T-helper 22 cell (primary cell): ENCODE results near the gene SERHL2.
"Not testable (repeated sequence)": the region's sequence is repeated elsewhere in the genome, so short reads cannot be mapped to it uniquely, and the experiment has no call there.

Experiments used
- DNase-seq: peaks from one replicate; pipeline ENCODE4 v3.0.0-alpha.2; 2020; ENCODE audit warnings: low read depth

SERHL2 gene

DNA sequence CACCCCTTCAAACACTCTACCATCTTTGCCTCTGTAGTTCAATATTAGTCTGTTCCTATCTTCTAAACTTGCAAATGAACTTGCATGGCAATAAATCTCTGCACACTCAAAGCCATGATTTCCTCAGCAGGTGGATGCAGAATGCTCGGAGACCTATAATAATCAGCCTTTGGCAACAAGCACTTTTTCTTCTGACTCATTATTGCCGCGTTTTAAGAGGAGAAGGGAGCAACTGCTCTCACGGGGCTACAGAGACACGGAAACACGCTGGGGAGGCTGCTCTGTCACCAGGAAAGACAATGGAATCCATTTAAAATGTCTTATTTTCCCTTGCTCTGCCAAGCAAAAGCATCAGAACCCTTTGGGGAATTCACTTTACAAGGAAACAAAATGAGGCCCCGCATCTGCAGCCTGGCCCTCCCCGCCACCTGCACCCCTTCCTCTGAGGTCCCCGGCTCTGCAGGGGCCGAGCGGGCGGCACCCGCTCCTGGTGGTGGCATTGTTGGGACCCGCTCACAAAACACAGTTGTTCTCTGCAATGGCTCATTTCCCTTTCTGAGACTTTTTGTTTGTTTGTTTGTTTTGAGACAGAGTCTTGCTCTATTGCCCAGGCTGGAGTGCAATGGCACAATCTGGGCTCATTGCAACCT, 18.5 kb upstream of the SERHL2 start:
- DNase-seq = not testable (repeated sequence)

DNA sequence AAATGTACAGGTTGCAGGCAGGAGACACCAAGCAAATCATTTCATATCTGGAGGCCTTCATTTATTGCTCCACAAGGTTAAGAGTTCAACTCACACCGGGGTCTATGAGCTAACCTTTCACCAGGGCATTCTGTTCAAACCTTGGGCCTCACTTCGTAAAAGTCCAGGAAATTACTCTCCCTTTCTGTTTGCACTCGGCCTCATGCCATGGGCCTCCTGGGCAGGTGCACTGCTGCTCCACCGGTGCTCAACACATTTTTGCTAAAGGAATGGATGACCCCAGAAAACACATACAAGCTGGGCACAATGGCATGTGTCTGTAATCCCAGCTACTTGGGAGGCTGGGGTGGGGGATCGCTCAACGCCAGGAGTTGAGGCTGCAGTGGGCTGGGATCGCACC, 17.6 kb upstream of the SERHL2 start:
- no peak for DNase-seq

DNA sequence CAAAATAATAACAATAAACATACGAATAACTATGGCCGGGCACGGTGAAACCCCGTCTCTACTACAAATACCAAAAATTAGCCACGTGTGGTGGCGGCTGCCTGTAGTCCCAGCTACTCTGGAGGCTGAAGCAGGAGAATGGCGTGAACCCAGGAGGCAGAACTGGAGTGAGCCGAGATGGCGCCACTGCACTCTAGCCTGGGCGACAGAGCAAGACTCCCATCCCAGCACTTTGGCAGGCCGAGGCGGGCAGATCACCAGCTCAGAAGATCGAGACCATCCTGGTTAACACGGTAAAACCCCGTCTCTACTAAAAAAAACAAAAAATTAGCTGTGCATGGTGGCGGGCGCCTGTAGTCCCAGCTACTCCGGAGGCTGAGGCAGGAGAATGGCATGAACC, 17.1 kb upstream of the SERHL2 start:
- DNase-seq = not testable (repeated sequence)

DNA sequence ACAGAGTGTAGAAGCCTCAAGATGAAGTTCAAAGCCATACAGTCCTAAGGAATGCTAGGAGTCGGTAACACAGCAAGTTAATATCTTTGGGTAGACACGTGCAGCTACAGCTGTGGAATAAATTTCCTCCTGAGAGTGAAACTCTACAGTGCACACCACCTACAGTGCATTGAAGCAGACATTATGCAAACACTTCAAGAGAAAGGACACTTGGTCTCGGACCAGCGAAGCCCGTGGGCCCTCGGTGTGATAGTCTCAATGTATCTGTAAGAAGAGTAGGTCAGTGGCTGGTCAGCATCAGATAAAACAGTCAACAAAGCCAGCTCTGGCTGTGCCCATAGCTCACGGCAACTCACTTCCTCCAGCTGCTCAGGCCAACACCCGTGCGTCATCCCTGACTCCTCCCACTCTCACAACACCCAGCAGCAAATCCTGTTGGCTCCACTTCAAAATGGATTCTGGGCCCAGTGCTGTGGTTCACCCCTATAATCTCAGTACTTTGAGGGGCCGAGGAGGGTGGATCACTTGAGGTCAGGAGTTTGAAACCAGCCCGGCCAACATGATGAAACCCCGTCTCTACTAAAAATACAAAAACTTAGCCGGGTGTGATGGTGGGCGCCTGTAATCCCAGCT, 16.4 kb upstream of the SERHL2 start:
- DNase-seq = not testable (repeated sequence)

DNA sequence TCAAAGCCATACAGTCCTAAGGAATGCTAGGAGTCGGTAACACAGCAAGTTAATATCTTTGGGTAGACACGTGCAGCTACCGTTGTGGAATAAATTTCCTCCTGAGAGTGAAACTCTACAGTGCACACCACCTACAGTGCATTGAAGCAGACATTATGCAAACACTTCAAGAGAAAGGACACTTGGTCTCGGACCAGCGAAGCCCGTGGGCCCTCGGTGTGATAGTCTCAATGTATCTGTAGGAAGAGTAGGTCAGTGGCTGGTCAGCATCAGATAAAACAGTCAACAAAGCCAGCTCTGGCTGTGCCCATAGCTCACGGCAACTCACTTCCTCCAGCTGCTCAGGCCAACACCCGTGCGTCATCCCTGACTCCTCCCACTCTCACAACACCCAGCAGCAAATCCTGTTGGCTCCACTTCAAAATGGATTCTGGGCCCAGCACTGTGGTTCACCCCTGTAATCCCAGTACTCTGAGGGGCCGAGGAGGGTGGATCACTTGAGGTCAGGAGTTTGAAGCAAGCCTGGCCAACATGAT, 14.5 kb upstream of the SERHL2 start:
- DNase-seq = not testable (repeated sequence)

DNA sequence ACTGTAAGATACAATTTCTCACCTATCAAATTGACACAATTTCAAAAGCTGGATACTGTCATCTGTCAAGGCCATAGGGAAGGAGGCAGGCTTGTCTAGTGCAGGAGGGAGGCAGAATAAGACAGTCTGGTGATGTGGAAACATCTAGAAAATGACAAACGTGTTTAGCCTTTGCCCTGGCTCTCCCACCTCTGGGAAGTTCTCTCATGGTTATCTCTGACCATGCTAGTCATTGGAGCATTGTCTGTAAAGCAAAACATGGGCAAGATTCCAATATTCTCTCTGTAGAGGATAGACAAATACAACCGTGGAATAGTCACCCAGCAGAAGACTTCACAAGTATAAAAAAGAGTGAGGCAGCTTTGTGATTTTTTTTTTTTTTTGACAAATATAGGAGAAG, 9.1 kb upstream of the SERHL2 start:
- no peak for DNase-seq

DNA sequence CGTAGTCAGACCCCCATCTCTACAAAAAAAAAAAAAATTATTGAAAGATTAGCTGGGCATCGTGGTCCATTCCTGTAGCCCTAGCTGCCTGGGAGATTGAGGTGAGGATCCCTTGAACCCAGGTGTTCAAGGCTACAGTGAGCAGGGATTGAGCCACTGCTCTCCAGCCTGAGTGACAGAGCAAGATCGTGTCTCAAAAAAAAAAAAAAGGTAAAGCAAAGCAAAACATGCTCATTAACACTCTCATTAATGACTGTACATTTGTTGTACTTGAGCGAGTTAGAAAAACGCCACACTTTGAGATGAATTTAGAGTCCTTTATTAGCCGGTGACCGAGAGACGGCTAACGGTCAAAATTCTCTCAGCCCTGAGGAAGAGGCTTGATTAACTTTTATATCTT, 6.2 kb upstream of the SERHL2 start:
- DNase-seq = no peak

DNA sequence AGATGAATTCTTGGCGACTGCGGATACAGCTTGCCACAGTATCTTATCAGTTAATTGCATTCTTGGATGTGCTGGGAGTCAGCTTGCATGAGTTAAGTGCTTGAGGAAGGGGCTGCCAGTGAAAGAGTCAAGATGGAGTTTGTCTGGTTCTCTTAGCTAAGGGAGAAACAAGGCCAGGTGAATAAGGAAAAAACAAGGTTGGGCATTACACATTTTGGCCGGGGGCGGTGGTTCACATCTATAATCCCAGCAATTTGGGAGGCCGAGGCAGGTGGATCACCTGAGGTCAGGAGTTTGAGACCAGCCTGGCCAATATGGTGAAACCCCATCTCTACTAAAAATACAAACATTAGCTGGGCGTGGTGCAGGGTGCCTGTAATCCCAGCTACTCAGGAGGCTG, 5.6 kb upstream of the SERHL2 start:
- not testable (repeated sequence) for DNase-seq

DNA sequence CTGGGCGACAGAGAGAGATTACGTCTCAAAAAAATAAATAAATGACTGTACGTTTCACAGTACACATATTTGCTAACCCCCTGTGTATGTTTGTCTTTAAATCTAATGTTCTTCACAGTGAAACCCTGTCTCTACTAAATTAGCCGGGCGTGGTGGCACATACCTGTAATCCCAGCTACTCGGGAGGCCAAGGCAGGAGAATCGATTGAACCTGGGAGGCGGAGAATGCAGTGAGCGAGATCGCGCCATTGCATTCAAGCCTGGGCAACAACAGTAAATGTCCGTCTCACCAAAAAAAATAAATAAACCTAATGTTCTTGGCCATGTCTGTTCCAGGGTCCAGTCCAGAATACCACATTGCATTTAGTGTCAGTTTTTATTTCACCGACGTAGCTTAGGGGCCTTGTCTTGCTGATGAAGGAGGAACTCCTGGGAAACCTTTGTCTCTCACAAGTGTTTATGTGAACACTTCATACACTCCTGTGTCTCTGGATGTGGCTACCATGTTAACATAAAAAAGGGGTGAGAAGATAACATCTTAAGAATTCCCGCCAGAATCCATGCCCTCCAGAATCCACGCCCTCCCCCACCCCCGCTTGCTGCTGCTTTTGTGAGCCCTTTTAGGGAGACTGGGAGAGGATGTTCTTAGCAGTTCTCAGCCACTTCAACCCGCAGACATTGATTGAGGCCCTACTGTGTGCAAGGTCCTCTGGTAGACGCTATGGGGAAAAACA, 5.0 kb upstream of the SERHL2 start:
- no peak for DNase-seq

DNA sequence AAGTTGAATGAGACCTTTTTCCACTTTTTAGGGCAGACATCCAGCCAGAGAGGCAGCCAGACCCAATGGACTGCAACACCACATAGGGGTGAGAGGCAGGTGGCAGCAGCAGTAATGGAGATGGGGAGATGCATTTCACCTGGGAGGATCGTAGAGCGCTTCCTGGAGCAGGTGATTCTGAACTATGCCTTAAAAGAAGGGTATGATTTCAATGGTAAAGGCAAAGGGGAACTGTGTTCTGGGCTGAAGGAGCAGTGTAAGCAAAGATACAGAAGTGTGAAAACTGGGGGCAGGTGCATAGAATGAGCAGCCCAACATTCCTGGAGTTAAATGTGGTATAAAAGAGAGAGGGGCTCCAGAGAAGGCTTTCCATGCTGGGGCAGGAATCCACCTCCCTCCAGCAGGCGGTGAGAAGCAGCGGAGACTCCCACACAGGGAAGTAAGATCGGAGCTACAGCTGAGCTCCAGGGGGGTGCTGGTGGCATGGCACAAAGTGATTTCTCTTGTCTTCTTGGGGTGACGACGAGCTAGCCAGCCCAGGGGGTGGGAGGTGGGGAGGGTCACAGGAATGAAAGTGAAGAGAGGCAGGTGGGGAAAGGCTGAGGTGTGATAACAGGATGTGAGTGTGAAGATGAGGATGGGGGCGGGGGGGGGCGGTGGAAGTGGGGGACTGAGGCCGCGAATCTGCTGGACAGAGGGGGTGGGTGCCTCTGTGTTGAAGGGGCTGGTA, 4.3 kb upstream of the SERHL2 start:
- no peak for DNase-seq

DNA sequence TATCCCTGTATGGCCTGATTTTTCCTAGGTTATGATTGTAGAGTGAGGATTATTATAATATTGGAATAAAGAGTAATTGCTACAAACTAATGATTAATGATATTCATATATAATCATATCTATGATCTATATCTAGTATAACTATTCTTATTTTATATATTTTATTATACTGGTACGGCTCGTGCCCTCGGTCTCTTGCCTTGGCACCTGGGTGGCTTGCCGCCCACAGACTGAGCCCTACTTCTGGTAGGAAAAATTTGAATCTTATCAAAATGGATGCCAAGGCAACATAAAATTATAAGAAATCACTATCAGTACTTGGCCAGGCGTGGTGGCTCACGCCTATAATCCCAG, 1.5 kb upstream of the SERHL2 start:
- not testable (repeated sequence) for DNase-seq

DNA sequence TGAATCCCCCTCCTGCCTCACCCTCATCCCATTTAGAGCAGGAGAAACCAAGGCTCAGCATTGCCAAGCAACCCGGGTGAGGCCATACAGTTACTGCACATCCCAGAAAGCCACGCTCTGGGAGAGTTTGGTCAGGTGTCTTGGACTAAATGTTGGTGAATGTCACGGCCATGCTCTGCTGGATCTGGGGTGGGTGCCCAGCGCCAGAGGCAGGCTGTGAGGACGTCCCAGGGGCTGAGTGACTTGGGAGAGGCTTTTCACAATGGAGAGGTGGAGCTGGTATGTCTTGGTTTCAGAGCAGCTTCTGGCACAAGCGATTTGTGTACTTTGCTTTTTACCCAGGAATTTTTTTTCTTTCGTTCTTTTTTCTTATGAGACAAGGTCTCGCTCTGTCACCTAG, 6.6 kb downstream of the SERHL2 start:
- DNase-seq = no peak

DNA sequence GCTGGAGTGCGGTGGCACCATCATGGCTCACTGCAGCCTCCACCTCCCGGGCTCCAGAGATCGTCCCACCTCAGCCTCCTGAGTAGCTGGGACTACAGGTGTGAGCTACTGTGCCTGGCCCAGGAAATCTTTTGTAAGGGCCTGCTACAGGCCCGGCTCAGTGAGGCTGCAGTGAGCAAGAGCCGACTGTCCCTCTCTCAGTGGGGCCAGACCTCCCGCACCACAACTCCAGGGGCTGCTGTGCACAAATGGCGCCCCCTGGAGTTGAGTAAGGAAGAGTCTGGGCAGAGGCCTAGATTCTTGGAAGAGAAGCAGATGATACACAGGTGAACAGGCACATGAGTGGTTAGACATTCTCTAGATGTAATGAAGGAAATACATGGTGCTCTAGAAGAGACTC, 7.0 kb downstream of the SERHL2 start:
- no peak for DNase-seq

DNA sequence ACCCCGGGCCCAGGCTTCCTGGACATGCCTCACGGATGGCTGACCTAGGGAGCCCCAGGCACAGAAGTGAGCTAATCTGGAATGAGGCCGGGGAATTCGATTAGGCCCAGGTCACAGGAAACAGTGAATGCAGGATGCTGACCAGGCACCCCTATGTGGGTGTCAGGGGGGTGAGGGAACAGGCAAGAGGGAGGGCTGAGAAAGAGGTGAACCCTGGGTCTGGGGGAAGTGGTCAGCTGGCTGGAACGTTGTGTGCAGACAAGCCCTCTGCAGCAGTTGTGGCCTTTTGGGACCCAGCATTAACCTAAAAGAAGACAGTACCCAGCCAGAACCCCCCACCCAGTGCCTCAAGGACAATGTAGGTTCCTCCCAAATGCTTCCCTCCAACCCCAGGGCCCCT, 8.1 kb downstream of the SERHL2 start:
- DNase-seq = no peak

DNA sequence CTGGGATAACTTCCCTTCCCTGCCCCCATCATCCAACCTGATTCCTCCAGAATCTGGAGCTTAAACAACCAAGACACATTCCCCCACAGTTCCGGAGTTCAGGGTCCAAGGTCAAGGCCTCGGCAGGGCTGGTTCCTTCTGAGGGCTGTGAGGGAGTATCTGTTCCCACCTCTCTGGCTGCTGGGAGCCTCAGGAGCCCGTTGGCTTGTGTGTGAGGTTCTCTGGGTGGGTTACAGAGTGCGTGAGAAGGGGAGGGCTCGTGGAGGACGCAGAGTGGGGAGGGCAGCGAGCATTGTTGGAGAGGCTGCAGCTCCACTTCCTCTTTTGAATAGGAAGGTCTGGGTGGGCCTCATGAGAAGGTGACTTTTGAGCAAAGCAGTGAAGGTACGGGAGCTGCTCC, 8.5 kb downstream of the SERHL2 start:
- DNase-seq = no peak

DNA sequence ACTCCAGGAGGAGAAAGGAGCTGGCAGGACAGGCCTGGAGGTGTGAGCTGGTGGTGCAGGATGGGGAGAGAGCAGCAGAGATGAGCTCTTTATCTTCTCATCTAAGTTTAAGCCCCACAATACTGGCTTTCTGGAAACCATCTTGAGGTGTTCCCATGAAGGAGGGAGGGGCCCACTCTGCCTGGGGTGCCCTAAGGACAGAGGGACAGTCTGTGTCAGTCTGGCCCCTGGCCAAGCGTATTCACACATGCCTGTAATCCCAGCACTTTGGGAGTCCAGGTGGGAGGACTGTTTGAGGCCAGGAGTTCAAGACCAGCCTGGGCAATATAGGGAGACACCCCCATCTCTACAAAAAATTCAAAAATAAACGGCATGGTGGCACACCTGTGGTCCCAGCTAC, 8.9 kb downstream of the SERHL2 start:
- no peak for DNase-seq

DNA sequence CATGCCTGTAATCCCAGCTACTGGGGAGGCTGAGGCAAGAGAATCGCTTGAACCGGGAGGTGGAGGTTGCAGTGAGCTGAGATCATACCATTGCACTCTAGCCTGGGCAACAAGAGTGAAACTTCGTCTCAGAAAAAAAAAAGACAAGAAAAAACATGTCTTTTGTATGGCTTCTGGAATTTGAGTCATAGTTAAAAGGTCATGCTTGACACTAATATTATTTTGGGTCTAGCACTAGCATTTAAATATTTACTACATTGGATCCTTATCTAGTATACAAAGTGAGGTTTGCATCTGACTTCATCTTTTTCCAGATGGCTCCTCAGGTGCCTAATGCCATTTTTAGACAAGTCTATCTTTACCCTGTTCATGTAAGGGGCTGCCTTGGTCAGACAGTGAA, 10.2 kb downstream of the SERHL2 start:
- not testable (repeated sequence) for DNase-seq

DNA sequence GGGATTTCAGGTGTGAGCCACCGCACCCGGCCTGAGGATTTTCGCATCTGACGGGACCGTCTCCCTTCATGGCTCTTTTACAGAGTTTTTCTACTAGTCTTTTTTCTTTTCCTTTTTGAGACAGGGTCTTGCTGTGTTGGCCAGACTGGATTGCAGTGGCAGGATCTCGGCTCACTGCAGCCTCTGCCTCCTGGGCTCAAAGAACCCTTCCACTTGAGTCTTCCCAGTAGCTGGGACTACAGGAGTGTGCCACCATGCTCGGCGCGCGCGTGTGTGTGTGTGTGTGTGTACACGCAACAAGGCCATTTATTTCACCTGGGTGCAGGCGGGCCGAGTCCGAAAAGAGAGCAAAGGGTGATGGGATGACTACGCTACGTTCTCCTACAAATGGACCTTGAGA, 10.9 kb downstream of the SERHL2 start:
- no peak for DNase-seq

DNA sequence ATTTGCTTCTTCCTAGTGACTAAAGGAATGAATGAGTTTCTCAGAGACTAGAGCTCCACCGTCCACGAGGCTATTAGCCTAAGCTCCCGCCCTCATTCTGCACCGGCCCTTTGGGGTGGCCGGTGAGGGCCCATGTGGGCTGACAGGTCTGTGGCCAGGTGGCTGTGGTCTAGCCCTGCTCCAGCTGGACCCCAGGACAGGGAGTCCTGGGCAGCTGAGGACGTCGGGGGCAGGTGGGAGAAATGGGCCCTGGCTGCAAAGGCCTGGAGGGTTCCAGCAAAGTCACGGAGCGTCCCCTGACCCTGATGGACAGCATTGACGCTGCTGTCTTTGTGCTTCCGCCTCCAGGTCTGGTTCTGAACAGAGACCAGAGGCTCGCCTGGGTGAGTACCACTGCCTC, 12.2 kb downstream of the SERHL2 start:
- DNase-seq = no peak

DNA sequence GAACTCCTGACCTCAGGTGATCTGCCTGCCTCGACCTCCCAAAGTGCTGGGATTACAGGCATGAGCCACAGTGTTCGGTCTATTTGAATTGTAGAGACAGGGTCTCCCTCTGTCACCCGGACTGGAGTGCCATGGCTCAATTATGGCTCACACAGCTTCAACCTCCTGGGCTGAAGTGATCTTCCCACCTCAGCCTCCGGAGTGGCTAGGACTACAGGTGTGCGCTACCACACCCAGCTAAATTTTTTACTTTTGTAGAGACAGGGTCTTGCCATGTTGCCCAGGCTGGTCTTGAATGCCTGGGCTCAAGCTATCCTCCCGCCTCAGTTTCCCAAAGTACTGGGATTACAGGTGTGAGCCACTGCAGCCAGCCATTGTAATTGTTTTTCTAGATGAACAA, 14.2 kb downstream of the SERHL2 start:
- DNase-seq = not testable (repeated sequence)

DNA sequence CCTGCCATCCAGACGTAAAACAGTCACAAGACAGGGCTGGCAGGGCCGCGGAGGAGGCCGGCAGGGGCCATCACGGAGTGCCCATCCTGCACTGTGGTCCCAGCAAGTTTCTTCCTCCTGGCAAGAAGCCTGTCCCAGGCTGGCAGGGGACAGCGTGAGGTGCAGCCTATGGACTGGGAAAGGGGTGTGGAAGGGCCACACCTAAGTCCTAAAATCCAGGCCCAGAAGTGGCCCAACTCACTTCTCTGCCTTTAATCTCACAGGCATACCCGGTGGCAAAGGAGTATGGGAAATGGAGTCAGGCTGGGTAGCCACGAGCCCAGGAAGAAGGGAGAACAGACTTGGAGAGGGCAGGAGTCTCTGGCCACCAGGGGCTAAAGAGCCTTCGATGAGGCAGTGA, 16.8 kb downstream of the SERHL2 start:
- not testable (repeated sequence) for DNase-seq

DNA sequence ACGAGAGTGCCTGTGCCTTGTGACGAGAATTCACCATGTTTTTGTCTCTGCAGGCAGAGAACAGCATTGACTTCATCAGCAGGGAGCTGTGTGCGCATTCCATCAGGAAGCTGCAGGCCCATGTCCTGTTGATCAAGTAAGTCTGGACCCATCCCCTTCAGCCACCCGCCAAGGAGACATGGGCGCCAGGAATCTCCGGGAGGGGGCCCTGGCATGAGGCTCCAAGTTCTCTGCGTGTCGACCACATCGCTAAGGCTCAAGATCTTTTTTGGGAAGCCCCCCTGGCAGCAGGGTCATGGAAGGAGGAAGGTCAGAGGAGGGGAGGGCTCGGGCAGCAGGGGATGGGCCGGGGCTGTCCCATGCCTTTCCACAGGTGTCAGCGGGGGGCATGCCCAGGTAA, 17.3 kb downstream of the SERHL2 start:
- DNase-seq = not testable (repeated sequence)

DNA sequence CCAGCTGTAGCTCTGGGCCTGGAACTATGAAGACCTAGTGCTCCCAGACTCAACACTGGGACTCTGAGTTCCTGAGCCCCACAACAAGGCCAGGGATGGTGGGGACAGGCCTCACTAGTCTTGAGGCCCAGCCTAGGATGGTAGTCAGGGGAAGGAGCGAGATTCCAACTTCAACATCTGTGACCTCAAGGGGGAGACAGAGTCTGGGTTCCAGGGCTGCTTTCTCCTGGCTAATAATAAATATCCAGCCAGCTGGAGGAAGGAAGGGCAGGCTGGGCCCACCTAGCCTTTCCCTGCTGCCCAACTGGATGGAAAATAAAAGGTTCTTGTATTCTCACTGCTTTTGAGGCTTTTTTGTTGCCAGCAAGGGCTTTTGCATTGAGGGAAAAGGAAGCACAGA, 20.3 kb downstream of the SERHL2 start:
- DNase-seq = not testable (repeated sequence)
